HCT116 (cell line): ENCODE results near the gene TBX20. TPM values are rescaled to one million over a fixed set of nuclear protein-coding genes. Genes with fewer than 3 reads are reported as not detected.

Experiments
- ATAC-seq: fragments of 200-7000 bp; cut with Tn5 transposase; 2 replicates; pipeline ENCODE4 v1.9.1; 2020; ENCODE audit warnings: mild to moderate bottlenecking, moderate library complexity
- BruUV-seq: library from RNA; stranded (reverse); fragments of 400-500 nt; replicated peaks from 2 replicates; lab custom pipeline; 2021; lab: Mats Ljungman, UMichigan
- CTCF ChIA-PET: fragments of 300-600 bp; sonication (Branson Sonifier 250); formaldehyde crosslinking; loops from one replicate; lab custom pipeline; 2021; ENCODE audit warnings: antibody characterized with exemption; lab: Charles Lee
- POLR2A ChIA-PET: fragments of 300-600, 350-600 bp; sonication (Branson Sonifier 250); formaldehyde crosslinking; loops from one replicate; lab custom pipeline; 2021; ENCODE audit warnings: antibody characterized with exemption; lab: Charles Lee
- RAD21 ChIA-PET, 2 experiments: fragments of 300-600 bp; sonication (Branson Sonifier 250); formaldehyde crosslinking; loops; one replicate each; lab custom pipeline; 2023; ENCODE audit warnings: low total read pairs in 2 of 2; ENCODE audit not compliant: uncharacterized antibody in 2 of 2, unreplicated experiment in 2 of 2, low non-redundant PET in 1 of 2; lab: Charles Lee
- DNase-seq: peaks from one replicate; pipeline ENCODE4 v3.0.0-alpha.2; 2010; ENCODE audit warnings: low read depth, low spot score
- H2AFZ ChIP-seq: fragments of 200-600 bp; shearing (Covaris generic), sonication (generic); 2 replicates; pipeline ENCODE4 v1.6.1; 2017; ENCODE audit warnings: low read depth, mixed run types, mixed read lengths, antibody characterized with exemption, low read length; ENCODE audit not compliant: poor library complexity, severe bottlenecking
- H3K27ac ChIP-seq: 2 replicates; pipeline ENCODE4 v1.5.1; 2012; ENCODE audit warnings: low read depth, low read length
- H3K27me3 ChIP-seq: fragments of 200-600 bp; sonication (generic); 2 replicates; pipeline ENCODE4 v1.6.1; 2016; ENCODE audit warnings: mixed run types, low read length, mixed read lengths; ENCODE audit not compliant: insufficient read depth
- H3K36me3 ChIP-seq, 2 experiments: fragments of 200-500 bp in 1 of 2; fragments of 200-600 bp in 1 of 2; sonication (Bioruptor generic) in 1 of 2; sonication (generic) in 1 of 2; 2 replicates each; pipeline versions ENCODE4 v1.5.1 to v1.6.1; 2014 to 2016; ENCODE audit warnings: low read length in 2 of 2, inconsistent platforms in 1 of 2, mixed read lengths in 1 of 2, mixed run types in 1 of 2; ENCODE audit not compliant: insufficient read depth in 2 of 2, control insufficient read depth in 1 of 2
- H3K4me1 ChIP-seq, 2 experiments: fragments of 200-600 bp in 1 of 2; sonication (generic) in 1 of 2; 2 replicates each; pipeline versions ENCODE4 v1.5.1 to v1.6.1; 2012 to 2017; ENCODE audit warnings: low read length in 2 of 2, inconsistent platforms in 1 of 2, mild to moderate bottlenecking in 1 of 2, mixed read lengths in 1 of 2, mixed run types in 1 of 2, moderate library complexity in 1 of 2; ENCODE audit not compliant: insufficient read depth in 2 of 2, control insufficient read depth in 1 of 2
- H3K4me2 ChIP-seq: fragments of 200-600 bp; sonication (generic); 2 replicates; pipeline ENCODE4 v1.6.1; 2017; ENCODE audit warnings: mixed run types, low read length, mixed read lengths
- H3K4me3 ChIP-seq, 2 experiments: fragments of 200-600 bp in 1 of 2; sonication (generic) in 1 of 2; replicated peaks in 1 of 2; 2 replicates each; pipeline ENCODE4 v1.5.1; 2011 to 2016; ENCODE audit warnings: low read length in 2 of 2, control low read depth in 1 of 2, low read depth in 1 of 2, mild to moderate bottlenecking in 1 of 2, mixed read lengths in 1 of 2, mixed run types in 1 of 2
- H3K79me2 ChIP-seq: fragments of 200-600 bp; sonication (generic); 2 replicates; pipeline ENCODE4 v1.6.1; 2017; ENCODE audit warnings: mild to moderate bottlenecking, mixed run types, low read length, moderate library complexity, mixed read lengths; ENCODE audit not compliant: insufficient read depth
- H3K9ac ChIP-seq: fragments of 200-600 bp; sonication (generic); 2 replicates; pipeline ENCODE4 v1.6.1; 2016; ENCODE audit warnings: low read length, mixed read lengths
- H3K9me2 ChIP-seq: fragments of 200-600 bp; sonication (generic), shearing (Covaris generic); 2 replicates; pipeline ENCODE4 v1.6.1; 2017; ENCODE audit warnings: mixed run types, mild to moderate bottlenecking, moderate library complexity; ENCODE audit not compliant: insufficient read depth
- H3K9me3 ChIP-seq, 2 experiments: fragments of 200-500 bp in 1 of 2; fragments of 200-600 bp in 1 of 2; sonication (Bioruptor generic) in 1 of 2; sonication (generic) in 1 of 2; 2 replicates each; pipeline ENCODE4 v1.6.1; 2014 to 2017; ENCODE audit warnings: low read length in 2 of 2, mixed read lengths in 2 of 2, inconsistent platforms in 1 of 2, low read depth in 1 of 2, mild to moderate bottlenecking in 1 of 2, mixed run types in 1 of 2, moderate library complexity in 1 of 2; ENCODE audit not compliant: control insufficient read depth in 1 of 2, insufficient read depth in 1 of 2
- H4K20me1 ChIP-seq: fragments of 200-600 bp; sonication (generic), shearing (Covaris generic); 2 replicates; pipeline ENCODE4 v1.6.1; 2017; ENCODE audit warnings: mixed run types, mild to moderate bottlenecking, moderate library complexity; ENCODE audit not compliant: insufficient read depth
- CBX3 ChIP-seq: IDR thresholded peaks from 2 replicates; pipeline ENCODE4 v1.6.1; 2012; ENCODE audit warnings: low read depth
- CTCF ChIP-seq, 3 experiments: fragments of 200-600 bp in 1 of 3; sonication (generic) in 1 of 3; IDR thresholded peaks in 2 of 3; conservative IDR thresholded peaks in 1 of 3; 2 replicates each; pipeline ENCODE4 v1.5.1; 2012 to 2017; ENCODE audit warnings: low read depth in 2 of 3, low read length in 2 of 3, antibody characterized with exemption in 1 of 3, borderline replicate concordance in 1 of 3, control low read depth in 1 of 3, mild to moderate bottlenecking in 1 of 3, mixed read lengths in 1 of 3, mixed run types in 1 of 3, moderate library complexity in 1 of 3; ENCODE audit not compliant: insufficient read depth in 1 of 3
- ELF1 ChIP-seq: IDR thresholded peaks from 2 replicates; pipeline ENCODE4 v1.6.1; 2012; ENCODE audit warnings: low read depth, borderline replicate concordance
- EZH2 ChIP-seq: fragments of 200-600 bp; sonication (generic); IDR thresholded peaks from 2 replicates; pipeline ENCODE4 v1.6.1; 2017; ENCODE audit warnings: antibody characterized with exemption, mixed run types
- FOSL1 ChIP-seq: IDR thresholded peaks from 2 replicates; pipeline ENCODE4 v1.6.1; 2012; ENCODE audit warnings: low read depth
- POLR2A ChIP-seq: IDR thresholded peaks from 2 replicates; pipeline ENCODE4 v1.7.0; 2011; ENCODE audit warnings: borderline replicate concordance; ENCODE audit not compliant: insufficient read depth, insufficient read length; ENCODE audit errors: extremely low read depth
- RAD21 ChIP-seq: IDR thresholded peaks from 2 replicates; pipeline ENCODE4 v1.6.1; 2012; ENCODE audit warnings: low read depth, mild to moderate bottlenecking
- SP1 ChIP-seq: IDR thresholded peaks from 2 replicates; pipeline ENCODE4 v1.6.1; 2012; ENCODE audit warnings: low read depth
- ZFX ChIP-seq: fragments of 450-650 bp; IDR thresholded peaks from 2 replicates; pipeline ENCODE4 v1.6.1; 2017
- intact Hi-C: fragments of 100-400 bp; cut with micrococcal nuclease; formaldehyde crosslinking; loops from 2 replicates; pipeline ENCODE4 v1.10.0; 2022
- total RNA-seq: library from RNA; stranded (reverse); gene quantifications from one replicate; pipeline ENCODE4 v1.2.1, GENCODE V29; 2021; ENCODE audit not compliant: unreplicated experiment

The TBX20 gene
- total RNA-seq, 1 experiment from 2014 or later, result not detected

GRCh38 chr7:35250452-35250851 lies 3.4 kb downstream of the TBX20 start:
- ChIA-PET CTCF (no interaction called here), RAD21 (no interaction called here), POLR2A (no interaction called here)
- Histone ChIP-seq H3K4me1 (no peaks in the 10 kb centered on the region), H3K27me3 (peaks cover 67% of the 10 kb centered on the region), H3K9ac (no peak overlapping the region), H3K4me3 (no peak overlapping the region), H3K9me3 (no peaks in the 10 kb centered on the region), H4K20me1 (no peaks in the 10 kb centered on the region; the same call in 1 of the 2 replicates), H3K27ac (no peak overlapping the region), H3K36me3 (no peaks in the 10 kb centered on the region), H3K4me2 (no peak overlapping the region), H3K9me2 (no peaks in the 10 kb centered on the region), H3K79me2 (no peaks in the 10 kb centered on the region), H2AFZ (no peak overlapping the region)
- no TSS peak for BruUV-seq
- intact Hi-C loops, result no loop called here
- TF ChIP-seq CTCF (IDR thresholded peaks at IDR 0.05 in 2 of 3, conservative IDR thresholded peaks at IDR 0.05 in 1 of 3; ENCODE audit: borderline replicate concordance in 1 of 3, insufficient read depth in 1 of 3, low read depth in 2 of 3, low read length in 2 of 3), result no peak
- no peak for TF ChIP-seq ELF1
- DNase-seq (no peak), ATAC-seq (no peak)

GRCh38 chr7:35249537-35249907 lies 4.4 kb downstream of the TBX20 start:
- no peaks in the 10 kb centered on the region for H3K36me3 ChIP-seq
- H2AFZ ChIP-seq, result no peak overlapping the region
- no peak for TF ChIP-seq RAD21
- TF ChIP-seq FOSL1, result no peak
- no peak for TF ChIP-seq CBX3
- no peak for TF ChIP-seq POLR2A
- no peak for TF ChIP-seq EZH2
- TF ChIP-seq ZFX, result no peak
- no peak for TF ChIP-seq SP1
- H4K20me1 ChIP-seq, result no peaks in the 10 kb centered on the region; the same call in 1 of the 2 replicates
- no peaks in the 10 kb centered on the region for H3K9me2 ChIP-seq
- peaks cover 74% of the 10 kb centered on the region for H3K27me3 ChIP-seq
- POLR2A ChIA-PET, result no interaction called here
- no peak overlapping the region for H3K4me2 ChIP-seq
- no peak overlapping the region for H3K9ac ChIP-seq
- intact Hi-C loops, result no loop called here
- no peaks in the 10 kb centered on the region for H3K9me3 ChIP-seq
- CTCF ChIA-PET, result no interaction called here
- no peaks in the 10 kb centered on the region for H3K79me2 ChIP-seq
- no TSS peak for BruUV-seq
- H3K27ac ChIP-seq, result no peak overlapping the region
- no peak overlapping the region for H3K4me3 ChIP-seq
- RAD21 ChIA-PET, result no interaction called here
- H3K4me1 ChIP-seq, result no peaks in the 10 kb centered on the region
- DNase-seq (no peak), ATAC-seq (no peak)
